Amygdala (tissue), 56 donors: ENCODE data around the gene SEZ6L2.
A peak's percentile ranks its signal among the peaks of the same experiment; 100 is the strongest.
"Not testable (repeated sequence)": the region's sequence is repeated elsewhere in the genome, so short reads cannot be mapped to it uniquely, and the experiment has no call there.

Experiments used
- DNase-seq, 56 donors: peaks; one replicate each; lab custom pipeline; 2025; lab: John Stamatoyannopoulos, UW

Gene SEZ6L2

DNA sequence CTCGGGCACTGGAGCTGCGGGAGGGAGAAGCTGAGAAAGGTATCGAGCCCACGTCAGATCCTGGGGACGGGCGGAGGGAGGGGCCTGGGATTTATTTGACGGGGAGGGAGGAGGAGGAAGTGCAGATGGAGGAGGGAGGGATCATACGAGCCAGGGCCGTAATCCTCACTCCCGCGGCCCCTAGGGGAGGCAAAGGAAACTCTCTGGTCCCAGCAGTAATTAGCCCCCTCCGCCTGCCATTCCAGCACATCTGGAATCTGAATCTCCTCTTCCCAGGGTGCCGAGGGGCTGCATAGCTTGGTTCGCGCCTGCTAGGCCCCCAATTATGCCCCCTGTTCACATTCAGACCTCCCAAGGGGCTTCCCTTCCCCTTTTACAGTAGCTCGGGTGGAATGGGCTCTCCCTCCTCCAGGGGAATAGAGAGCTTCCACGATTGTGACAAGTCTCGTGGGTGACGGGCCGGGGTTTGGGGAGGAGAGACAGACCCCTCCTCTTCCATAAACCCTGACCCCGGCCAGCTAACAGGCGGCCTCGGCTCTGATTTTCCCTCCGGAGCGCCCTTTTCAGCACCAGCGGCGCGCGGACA, at the start of gene SEZ6L2:
Gene SEZ6L2 (minus strand): TSS at position 35 of the 586 bp plus-strand sequence. CDS start 531 bp downstream, outside the sequence.
- peak in 53 of 56 donors; percentile 23 to 85 (median 65) for DNase-seq

DNA sequence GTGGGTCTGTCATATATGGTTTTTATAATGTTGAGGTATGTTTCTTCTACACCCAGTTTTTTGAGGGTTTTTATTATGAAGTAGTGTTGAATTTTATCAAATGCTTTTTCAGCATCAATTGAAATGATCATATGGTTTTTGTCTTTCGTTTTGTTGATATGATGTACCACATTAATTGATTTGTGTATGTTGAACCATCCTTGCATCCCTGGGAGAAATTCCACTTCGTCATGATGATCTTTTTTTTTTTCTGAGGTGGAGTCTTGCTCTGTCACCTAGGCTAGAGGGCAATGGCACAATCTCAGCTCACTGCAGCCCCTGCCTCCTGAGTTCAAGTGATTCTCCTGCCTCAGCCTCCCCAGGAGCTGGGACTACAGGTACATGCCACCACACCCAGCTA, 48.5 kb upstream of the SEZ6L2 start:
- DNase-seq, result no peak

DNA sequence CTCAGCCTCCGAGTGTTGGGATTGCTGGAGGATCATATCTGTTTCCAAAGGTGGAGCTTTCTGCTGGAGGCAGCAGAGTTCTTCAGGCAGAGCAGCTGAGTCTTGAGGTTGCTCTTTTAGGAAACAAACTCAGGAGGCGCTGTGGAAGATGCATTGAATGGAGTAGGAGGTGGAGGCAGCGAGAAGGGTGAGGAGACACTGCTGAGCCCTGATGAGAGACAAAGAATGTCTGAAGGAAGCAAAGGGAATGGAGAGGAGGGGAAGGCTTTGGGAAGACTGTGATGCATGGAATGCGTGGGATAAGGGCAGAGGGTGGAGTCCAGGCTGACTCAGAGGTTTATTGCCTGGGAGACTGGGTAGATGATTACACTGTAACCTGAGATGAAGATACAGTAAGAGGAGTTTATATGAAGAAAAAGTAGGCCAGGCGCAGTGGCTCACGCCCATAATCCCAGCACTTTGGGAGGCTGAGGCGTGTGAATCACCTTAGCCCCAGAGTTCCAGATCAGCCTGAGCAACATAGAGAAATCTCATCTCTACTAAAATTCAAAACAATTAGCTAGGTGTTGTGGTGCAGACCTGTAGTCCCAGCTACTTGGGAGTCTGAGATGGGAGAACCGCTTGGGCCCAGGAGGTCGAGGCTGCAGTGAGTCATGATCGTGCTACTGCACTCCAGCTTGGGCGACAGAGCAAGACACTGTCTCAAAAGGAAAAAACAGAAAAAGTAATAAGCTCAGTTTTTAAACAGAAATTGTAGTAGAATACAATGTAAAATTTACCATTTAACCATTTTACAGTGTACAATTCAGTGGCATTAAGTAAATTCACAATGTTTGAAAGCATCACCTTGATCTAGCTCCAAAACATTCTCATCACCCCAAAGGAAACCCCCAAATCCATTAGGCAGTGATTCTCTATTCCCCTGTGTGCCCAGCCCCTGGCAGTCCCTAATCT, 44.8 kb upstream of the SEZ6L2 start:
- DNase-seq, result peak in 1 of 56 donors; percentile 4

DNA sequence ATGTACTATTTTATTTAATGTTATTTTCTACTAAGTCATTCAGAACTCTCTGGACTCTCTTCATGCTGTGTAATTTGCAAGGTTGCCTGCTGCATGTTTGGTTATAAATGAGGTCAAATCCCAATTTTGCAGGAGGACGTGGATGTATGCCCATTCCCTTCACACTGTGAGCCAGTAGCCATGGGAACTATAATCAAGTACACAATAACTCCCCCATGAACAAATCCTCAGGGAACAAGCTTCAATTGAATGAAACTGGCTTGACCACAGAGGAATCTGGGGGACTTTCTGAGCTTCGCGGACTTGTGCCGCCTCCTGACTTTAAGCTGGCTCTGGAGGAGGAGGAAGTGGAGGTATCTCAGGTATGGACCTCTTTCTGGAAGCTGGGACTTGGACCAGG, 41.3 kb upstream of the SEZ6L2 start:
- peak in 1 of 56 donors; percentile 20 for DNase-seq

DNA sequence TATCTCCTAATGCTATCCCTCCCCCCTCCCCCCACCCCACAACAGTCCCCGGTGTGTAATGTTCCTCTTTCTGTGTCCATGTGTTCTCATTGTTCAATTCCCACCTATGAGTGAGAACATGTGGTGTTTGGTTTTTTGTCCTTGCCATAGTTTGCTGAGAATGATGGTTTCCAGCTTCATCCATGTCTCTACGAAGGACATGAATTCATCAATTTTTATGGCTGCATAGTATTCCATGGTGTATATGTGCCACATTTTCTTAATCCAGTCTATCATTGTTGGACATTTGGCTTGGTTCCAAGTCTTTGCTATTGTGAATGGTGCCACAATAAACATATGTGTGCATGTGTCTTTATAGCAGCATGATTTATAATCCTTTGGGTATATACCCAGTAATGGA, 32.4 kb upstream of the SEZ6L2 start:
- DNase-seq, result not testable (repeated sequence)

DNA sequence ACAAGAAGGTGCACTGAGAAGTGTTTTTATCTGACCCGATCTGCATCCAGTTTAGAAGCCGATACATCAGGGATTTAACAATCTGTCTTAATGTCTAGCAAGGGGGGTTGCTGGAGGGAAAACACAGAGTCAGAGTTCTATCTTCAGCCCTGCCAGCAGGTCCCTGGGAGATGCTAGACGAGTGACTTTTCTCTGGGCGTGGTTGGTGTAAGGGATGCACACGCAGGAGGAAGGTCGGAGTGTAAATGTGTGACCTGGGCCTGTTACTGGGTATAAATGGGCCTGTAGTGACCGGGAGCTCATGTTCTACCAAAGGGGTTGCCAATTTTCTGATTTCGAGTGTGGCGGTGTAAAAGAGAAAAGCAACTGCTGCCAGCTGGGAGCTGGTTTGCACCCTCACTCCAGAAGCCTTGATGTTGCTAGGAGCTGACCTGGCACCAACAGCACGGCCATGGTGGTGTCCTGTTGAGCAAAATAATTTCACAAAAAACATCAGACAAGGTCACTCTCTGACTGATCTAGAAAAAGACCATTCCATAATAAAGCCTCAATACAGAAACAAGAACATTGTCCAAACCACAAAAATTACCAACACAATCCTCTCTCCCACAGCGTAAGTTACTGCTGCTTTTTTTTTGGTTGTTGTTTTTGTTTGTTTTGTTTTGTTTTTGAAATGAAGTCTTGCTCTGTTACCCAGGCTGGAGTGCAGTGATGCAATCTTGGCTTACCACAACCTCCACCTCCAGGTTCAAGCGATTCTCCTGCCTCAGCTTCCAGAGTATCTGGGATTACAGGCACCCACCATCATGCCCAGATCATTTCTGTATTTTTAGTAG, 27.9 kb upstream of the SEZ6L2 start:
- peak in 23 of 56 donors; percentile 7 to 59 (median 26) for DNase-seq

DNA sequence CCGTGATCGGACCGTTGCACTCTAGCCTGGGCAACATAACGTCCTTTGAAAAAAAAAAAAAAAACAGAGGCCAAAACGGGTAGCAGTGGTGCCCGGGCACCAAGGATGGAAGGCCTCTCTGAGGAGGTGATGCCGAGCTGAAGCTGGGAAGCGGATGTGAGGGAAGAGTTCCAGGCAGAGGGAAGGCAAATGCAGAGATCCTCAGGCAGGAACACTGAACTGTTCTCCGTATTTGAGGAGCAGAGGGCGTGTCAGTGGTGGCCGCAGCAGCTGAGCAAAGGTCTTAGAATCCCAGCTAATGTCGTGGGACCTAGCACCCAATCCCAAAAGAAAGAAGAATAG, 27.3 kb upstream of the SEZ6L2 start:
- DNase-seq, result no peak

DNA sequence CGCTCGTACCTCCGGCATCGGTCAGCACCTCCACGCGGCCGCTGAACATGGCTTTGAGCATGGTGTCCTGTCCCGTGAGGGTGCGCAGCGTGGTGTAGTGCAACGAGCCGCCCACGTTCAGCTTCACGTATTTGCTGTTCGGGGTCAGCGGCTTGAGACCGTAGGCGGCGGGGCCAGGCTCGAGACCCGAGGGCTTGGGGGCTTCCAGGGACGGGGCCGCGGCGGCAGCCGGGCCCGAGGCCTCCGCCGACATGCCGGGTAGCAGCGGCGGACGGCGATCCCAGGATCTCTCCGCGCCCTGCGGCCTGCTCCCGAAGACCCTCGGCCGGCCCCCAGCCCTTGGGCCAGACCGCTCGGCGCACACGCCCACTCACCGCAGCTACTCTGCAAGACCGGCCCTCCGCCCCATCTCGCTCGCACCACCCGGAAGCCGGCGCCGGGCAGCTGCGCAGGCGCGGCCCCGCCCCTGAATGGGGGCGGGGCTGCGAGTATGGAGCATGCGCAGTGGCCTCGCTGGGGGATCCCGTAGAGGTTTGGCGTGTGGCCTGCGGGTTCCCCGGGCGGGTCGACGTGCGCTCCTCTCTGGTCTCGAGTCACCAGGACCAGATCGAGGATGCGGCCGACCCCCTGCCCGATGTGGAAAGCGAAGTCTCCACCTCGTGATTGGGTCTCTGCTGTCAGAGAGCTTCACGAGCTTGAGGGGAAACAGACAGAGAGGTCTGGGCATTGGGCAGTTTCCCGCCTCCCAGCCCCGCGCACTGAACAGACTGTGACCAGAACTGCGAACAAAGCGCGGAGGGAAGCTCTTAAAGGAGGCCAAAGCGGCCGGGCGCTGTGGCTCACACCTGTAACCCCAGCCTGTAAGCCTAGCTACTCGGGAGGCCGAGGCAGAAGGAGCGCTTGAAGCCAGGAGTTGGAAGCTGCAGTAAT, 26.7 kb upstream of the SEZ6L2 start, which contains the start of gene KCTD13:
Gene KCTD13 (minus strand): TSS at position 446 of the 930 bp plus-strand sequence. CDS start 193 bp downstream, at position 253.
- peak in 53 of 56 donors; percentile 49 to 96 (median 81) for DNase-seq

DNA sequence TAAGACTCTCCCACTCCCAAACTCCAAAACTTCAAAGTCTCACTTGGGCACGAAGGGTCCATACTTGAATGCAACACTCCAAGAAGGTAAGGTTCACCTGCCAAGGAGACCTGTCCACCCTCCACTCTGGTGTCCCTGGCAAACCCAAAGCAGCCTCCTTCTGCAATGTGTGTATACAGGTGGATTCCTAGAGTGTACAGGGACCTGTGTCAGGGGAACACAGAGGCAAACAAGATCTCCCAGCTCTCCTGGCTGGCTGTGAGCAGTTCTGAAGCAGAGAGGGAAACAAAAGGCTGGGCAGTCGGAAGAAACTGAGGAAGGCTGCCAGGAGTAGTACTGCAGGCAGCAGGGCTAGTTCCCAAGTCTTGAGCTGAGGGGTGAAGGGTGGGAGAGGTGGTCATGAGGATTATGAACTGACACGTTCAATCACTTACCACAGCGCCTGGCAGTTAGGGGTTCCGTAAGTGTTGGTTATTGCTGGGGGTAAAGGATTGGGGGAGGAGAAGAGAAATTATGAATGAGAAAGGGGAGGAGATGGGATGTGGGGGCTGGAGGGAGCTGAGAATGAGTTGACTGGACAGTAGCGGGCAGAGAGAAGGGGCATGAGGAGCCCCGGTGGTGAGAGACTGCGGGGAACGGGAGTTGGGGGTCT, 25.9 kb upstream of the SEZ6L2 start:
- peak in 8 of 56 donors; percentile 14 to 46 (median 32) for DNase-seq

DNA sequence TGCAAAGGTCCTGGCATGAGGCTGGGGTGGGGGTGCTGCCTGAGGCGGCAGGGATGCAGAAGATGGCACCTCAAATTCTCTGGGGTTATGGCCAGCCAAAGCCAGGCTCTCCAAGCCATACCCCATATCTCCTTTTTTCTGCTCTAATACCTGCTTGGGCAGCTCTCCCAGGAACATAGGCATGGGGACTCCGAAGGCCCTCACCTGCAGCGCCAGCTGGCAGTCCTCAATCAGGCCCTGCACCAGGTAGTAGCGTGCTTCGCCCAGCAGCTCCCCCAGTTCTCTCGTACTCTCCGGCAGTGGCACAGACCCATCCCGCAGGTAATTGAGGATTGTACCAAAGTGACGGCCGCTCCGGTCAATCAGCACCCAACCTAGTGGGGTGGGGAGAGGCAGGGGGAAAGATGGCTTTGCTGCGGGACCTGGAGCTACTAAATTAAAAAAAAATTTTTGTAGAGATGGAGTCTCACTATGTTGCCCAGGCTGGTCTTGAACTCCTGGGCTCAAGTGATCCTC, 23.7 kb upstream of the SEZ6L2 start:
- DNase-seq, result no peak

DNA sequence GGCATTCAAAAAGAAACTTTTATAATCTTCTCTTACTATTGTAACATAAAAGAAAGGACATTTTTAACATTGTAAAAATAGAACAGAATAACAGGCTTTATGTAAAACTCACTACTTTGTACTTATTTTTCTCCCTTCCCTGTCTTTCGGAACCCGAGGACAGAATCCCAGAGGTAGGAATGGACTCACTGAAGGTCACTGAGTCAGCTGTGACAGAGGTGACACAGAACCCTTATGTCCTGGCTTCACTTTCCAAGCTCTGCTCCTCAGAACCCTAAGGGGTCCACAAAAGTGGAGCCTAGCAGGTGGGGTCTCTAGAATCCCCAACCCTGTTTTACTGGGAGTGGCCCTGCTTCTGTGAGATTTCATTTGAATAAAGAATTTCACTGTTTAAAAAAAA, 23.0 kb upstream of the SEZ6L2 start:
- DNase-seq, result no peak

DNA sequence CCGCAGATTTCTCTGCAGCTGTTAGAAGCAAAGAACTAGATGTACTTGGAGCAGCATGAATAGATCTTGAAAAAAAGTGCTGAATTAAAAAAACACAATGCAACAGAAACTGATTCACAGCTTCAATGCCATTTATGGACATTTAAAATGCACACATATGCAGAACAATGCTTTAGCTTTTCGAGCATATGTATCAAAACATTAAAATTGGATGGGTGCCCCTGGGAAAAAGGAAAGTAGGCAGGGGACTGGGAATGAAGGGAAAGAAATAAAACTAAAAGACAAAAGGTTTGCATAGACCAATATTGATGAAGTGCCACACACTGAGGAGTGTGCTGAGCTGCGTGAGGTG, 21.7 kb upstream of the SEZ6L2 start:
- DNase-seq, result no peak

DNA sequence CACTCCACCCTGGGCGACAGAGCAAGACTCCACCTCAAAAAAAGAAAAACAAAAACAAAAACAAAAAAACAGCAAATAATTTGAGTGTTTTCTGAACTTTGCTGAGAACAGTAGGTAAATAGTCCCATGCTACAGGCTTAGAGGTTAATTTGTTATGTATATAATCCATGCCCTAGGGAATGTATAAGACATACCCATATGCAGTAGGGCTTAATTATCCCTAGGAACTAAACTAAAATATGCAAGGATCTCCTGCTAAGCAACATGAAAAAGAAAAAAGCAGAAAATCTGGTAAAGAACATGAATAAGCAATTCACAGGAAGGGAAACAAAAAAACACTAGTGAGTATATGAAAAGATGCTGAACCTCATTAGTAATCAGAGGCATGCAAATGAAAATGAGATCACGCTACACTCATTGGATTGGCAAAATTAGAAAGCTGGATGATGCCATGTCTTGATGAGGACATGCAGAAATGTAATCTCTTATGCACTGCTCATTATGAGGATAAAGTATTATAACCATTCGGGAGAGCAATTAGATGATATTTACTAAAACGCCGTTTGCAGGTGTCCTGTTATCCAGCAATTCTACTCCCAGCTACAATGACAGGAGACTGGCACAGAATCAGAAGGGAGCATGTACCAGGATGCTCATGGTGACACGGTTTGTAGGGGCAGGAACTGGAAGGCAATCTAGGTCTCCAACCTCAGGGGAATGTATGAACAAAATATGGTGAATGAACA, 21.1 kb upstream of the SEZ6L2 start:
- DNase-seq, result peak in 11 of 56 donors; percentile 12 to 46 (median 32)

DNA sequence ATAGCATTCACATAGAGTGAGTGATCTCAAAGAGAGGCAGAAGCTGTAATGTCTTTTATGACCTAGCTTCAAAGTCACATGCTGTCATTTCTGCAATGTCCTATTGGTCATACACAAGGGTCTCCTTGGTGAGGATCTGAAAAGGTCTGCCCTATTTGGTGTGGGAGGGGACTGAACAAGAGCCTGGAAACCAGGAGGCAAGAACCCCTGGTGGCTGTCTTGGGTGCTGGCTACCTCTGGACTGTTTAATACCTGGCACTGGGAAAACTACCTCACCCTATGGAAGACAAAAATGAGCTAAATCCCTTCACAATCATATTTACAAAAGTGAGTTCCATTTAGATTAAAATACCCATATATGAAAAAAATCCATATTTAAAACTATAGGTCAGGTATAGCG, 17.6 kb upstream of the SEZ6L2 start:
- no peak for DNase-seq

DNA sequence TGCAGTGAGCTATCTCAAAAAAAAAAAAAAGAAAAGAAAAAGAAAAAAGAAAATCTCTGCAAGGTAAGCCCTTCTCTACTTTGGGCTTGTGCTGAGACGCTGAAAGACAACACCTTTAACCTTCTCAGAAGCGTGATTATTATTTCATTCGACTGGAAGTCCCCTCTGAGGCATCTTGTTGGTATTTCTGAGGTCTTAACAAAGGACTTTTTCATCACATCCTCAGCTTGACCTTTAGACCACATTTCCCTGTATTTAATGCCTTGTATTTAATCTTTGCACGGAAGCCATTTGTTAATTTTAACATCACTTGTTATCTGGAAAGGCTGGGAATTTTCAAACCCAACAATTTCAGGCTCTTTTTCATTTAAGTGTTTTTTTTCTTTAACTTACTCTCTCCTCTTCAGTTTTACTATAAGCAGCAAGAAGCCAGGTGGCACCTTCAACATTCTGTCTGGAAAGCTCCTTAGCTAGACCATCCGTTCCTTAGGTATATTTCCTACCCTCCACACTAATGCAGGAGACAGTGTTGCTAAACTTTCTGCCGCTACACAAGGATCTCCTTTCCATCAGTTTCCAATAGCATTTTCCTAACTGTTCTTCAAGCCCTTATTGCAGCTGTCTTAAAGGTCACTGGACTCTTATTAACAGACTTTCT, 16.4 kb upstream of the SEZ6L2 start:
- DNase-seq, result no peak

DNA sequence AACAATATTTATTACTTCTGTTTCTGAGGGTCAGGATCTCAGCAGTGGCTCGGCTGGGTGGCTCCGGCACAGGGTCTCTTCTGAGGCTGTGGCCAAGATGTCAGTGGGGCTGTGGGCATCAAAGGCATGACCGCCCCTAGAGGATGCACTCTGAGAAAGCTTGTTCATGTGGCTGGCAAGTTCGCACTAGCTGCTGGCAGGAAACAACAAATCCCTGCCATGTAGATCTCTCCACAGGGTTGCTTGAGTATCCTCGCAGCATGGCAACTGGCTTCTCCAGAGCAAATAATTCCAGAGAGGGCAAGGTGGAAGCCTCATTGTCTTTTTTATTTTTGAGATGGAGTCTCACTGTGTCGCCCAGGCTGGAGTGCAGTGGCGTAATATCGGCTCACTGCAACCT, 14.2 kb upstream of the SEZ6L2 start:
- no peak for DNase-seq

DNA sequence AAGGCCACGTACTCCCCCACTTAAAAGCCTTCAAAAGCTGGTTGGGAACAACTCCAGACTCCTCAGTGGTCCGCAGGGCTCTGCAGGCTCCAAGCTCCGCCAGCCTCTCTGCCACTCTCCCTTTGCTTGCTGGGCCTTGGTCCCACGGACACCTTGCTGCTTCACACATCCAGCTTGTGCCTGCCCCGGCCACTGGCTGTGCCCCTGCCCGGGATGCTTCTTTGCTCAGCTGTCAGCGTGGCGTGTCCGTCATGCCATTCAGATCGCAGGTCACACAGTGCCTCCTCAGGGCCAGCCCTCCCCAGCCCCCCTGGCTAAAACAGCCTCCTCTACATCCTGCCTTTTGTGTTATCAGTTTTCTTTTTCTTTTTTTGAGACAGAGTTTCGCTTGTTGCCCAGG, 12.7 kb upstream of the SEZ6L2 start:
- DNase-seq, result no peak

DNA sequence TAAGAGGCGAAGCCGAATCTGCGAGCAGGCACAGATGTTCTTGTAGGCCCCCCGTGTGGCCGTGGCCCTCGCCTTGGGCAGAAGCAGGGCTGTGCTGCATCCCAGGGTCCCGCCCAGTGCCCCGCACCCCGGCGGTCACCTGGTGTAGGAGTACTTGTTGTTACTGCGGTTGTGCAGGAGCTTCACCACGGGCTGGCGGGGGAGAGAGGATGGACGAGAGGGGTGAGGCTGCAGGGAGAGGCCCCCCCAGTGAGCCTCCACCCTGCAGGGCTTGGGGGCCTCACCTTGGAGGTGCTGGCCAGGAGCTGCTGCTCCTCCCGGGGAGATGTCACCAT, 12.3 kb upstream of the SEZ6L2 start:
- no peak for DNase-seq
